Right cardiac atrium (tissue), 5 donors: ENCODE results near the gene MBOAT1. TPM values are rescaled to one million over a fixed set of nuclear protein-coding genes. Genes with fewer than 3 reads are reported as not detected.

ENCODE experiments used
- ATAC-seq, 2 donors: fragments of 200-7000 bp; cut with Tn5 transposase; one replicate each; pipeline versions ENCODE4 v1.8.0 to v1.9.1; 2020; ENCODE audit warnings: moderate library complexity in 2 of 2, mild to moderate bottlenecking in 1 of 2
- DNase-seq, 3 donors: peaks; one replicate each; pipeline ENCODE4 v3.0.0-alpha.2; 2020
- H3K27ac ChIP-seq: one replicate; pipeline ENCODE4 v1.5.1; 2013; ENCODE audit warnings: mild to moderate bottlenecking, low read length, control low read depth, moderate library complexity
- H3K27me3 ChIP-seq: one replicate; pipeline ENCODE4 v1.6.1; 2013; ENCODE audit not compliant: control insufficient read depth, insufficient read depth
- H3K4me1 ChIP-seq: one replicate; pipeline ENCODE4 v1.6.1; 2013; ENCODE audit warnings: low read length; ENCODE audit not compliant: control insufficient read depth, insufficient read depth
- H3K4me3 ChIP-seq: one replicate; pipeline ENCODE4 v1.5.1; 2013; ENCODE audit warnings: low read length, control low read depth
- H3K9me3 ChIP-seq: one replicate; pipeline ENCODE4 v1.6.1; 2013; ENCODE audit warnings: low read length; ENCODE audit not compliant: control insufficient read depth
- WGBS: extraction: QIAGEN DNeasy Blood & Tissue Kit; methylation state at CpG from one replicate; pipeline ENCODE4 v1.1.7; 2013; 5-methylcytosine and 5-hydroxymethylcytosine counted together
- intact Hi-C, 4 donors: fragments of 100-400 bp; cut with DNase I; formaldehyde crosslinking; loops; one replicate each; pipeline versions ENCODE4 v1.11.0 to v1.14.0; 2022 to 2023
- polyA plus RNA-seq: library from polyadenylated mRNA; stranded (reverse); fragments of 200-250 nt; gene quantifications from one replicate; pipeline ENCODE4 v1.2.3, GENCODE V29; 2013
- total RNA-seq, 4 donors: library from RNA; stranded (reverse); fragmentation: NEBNext Ultra II Directional; extraction: Animal tissue kit (Norgen Biotek cat#: 25700); gene quantifications; one replicate each; pipeline ENCODE4 v1.2.1, GENCODE V29; 2021
- donor health status: healthy with polysubstance abuse.
- donor health status: DM: no; HTN: yes; CAD: no.
- donor health status: DM: no; HTN: no; CAD: no.
- donor health status: DM: no; HTN: yes; CAD: no; lungs with severe emphysema.
- donor health status: DM: yes; HTN: yes; CAD: no.

MBOAT1 gene
- total and polyA plus RNA-seq, 5 donors = 3.0 to 9.2 (median 6.6) TPM

GRCh38 chr6:20115246-20115980, 96.9 kb downstream of the MBOAT1 start:
- WGBS = 51% methylated on average over 9 of the region's 9 CpGs

GRCh38 chr6:20113649-20114224, 98.5 kb downstream of the MBOAT1 start:
- ATAC-seq (no peak), DNase-seq (no peak)
- H3K4me1 ChIP-seq = no peaks in the 10 kb centered on the region
- H3K4me3 ChIP-seq = no peak overlapping the region
- intact Hi-C loops = no loop called here
- WGBS = 92% methylated on average over 2 of the region's 2 CpGs
- no peaks in the 10 kb centered on the region for H3K27me3 ChIP-seq
- no peaks in the 10 kb centered on the region for H3K9me3 ChIP-seq
- H3K27ac ChIP-seq = no peak overlapping the region

More at GRCh38 chr6:20115246-20115980, 96.9 kb downstream of the MBOAT1 start:
- no peak for DNase-seq
- Histone ChIP-seq H3K27me3 (no peaks in the 10 kb centered on the region), H3K27ac (no peak overlapping the region), H3K4me1 (peaks cover 1% of the 10 kb centered on the region), H3K4me3 (no peak overlapping the region), H3K9me3 (no peaks in the 10 kb centered on the region)
- no peak for ATAC-seq
- intact Hi-C loops = no loop called here

GRCh38 chr6:20112841-20113240, 99.4 kb downstream of the MBOAT1 start:
- Histone ChIP-seq H3K27ac (no peak overlapping the region), H3K9me3 (no peaks in the 10 kb centered on the region), H3K4me1 (peaks cover under 1% of the 10 kb centered on the region), H3K27me3 (no peaks in the 10 kb centered on the region), H3K4me3 (no peak overlapping the region)
- DNase-seq (no peak), ATAC-seq (no peak)
- 87% methylated on average over 5 of the region's 5 CpGs for WGBS
- intact Hi-C loops = no loop called here

GRCh38 chr6:20112241-20112640, 100.0 kb downstream of the MBOAT1 start:
- no peak for ATAC-seq
- 85% methylated on average over 5 of the region's 5 CpGs for WGBS
- H3K9me3 ChIP-seq = no peaks in the 10 kb centered on the region
- no peak for DNase-seq
- no peak overlapping the region for H3K27ac ChIP-seq
- H3K4me1 ChIP-seq = peaks cover 1% of the 10 kb centered on the region
- no peaks in the 10 kb centered on the region for H3K27me3 ChIP-seq
- H3K4me3 ChIP-seq = no peak overlapping the region
- intact Hi-C loops = no loop called here

- DNase-seq (no peak), ATAC-seq (no peak)
Observed at GRCh38 chr6:20110478-20110877, 101.8 kb downstream of the MBOAT1 start.

GRCh38 chr6:20109526-20109925, 102.7 kb downstream of the MBOAT1 start:
- 87% methylated on average over 6 of the region's 6 CpGs for WGBS
- Histone ChIP-seq H3K4me3 (no peak overlapping the region), H3K27me3 (no peaks in the 10 kb centered on the region), H3K4me1 (peaks cover 1% of the 10 kb centered on the region), H3K9me3 (no peaks in the 10 kb centered on the region), H3K27ac (no peak overlapping the region)
- DNase-seq (no peak), ATAC-seq (no peak)
- intact Hi-C loops = no loop called here

More at GRCh38 chr6:20110478-20110877, 101.8 kb downstream of the MBOAT1 start:
- Histone ChIP-seq H3K27me3 (no peaks in the 10 kb centered on the region), H3K27ac (no peak overlapping the region), H3K9me3 (no peaks in the 10 kb centered on the region), H3K4me1 (peaks cover 1% of the 10 kb centered on the region), H3K4me3 (no peak overlapping the region)
- intact Hi-C loops = no loop called here

GRCh38 chr6:20105838-20106237, 106.4 kb downstream of the MBOAT1 start:
- intact Hi-C loops = no loop called here
- Histone ChIP-seq H3K27me3 (no peaks in the 10 kb centered on the region), H3K4me3 (no peak overlapping the region), H3K27ac (no peak overlapping the region), H3K4me1 (peaks cover 1% of the 10 kb centered on the region), H3K9me3 (no peaks in the 10 kb centered on the region)
- 95% methylated on average over 4 of the region's 4 CpGs for WGBS
- DNase-seq (no peak), ATAC-seq (no peak)

- Histone ChIP-seq H3K27ac (no peak overlapping the region), H3K9me3 (no peaks in the 10 kb centered on the region), H3K4me3 (no peak overlapping the region), H3K27me3 (no peaks in the 10 kb centered on the region), H3K4me1 (peaks cover 1% of the 10 kb centered on the region)
- intact Hi-C loops = no loop called here
- 88% methylated on average over 2 of the region's 2 CpGs for WGBS
- ATAC-seq (no peak), DNase-seq (no peak)
Observed at GRCh38 chr6:20104696-20105095, 107.6 kb downstream of the MBOAT1 start.

- no peaks in the 10 kb centered on the region for H3K9me3 ChIP-seq
- 80% methylated on average over 8 of the region's 8 CpGs for WGBS
- H3K27ac ChIP-seq = no peak overlapping the region
- H3K4me3 ChIP-seq = no peak overlapping the region
- no peak for DNase-seq
- no peaks in the 10 kb centered on the region for H3K27me3 ChIP-seq
- no peaks in the 10 kb centered on the region for H3K4me1 ChIP-seq
- no peak for ATAC-seq
- intact Hi-C loops = no loop called here
Observed at GRCh38 chr6:20102397-20103073, 109.7 kb downstream of the MBOAT1 start.

GRCh38 chr6:20099156-20099555, 113.1 kb downstream of the MBOAT1 start:
- ATAC-seq = no peak
- intact Hi-C loops = loop anchor here in 1 of 4 donors (10.0 kb wide), 1 partner anchor 436 kb away; the partner anchor contains the start of gene CDKAL1
- no peaks in the 10 kb centered on the region for H3K27me3 ChIP-seq
- WGBS = 87% methylated on average over 5 of the region's 5 CpGs
- no peak overlapping the region for H3K27ac ChIP-seq
- no peaks in the 10 kb centered on the region for H3K4me1 ChIP-seq
- DNase-seq = no peak
- H3K4me3 ChIP-seq = no peak overlapping the region
- H3K9me3 ChIP-seq = no peaks in the 10 kb centered on the region

- H3K9me3 ChIP-seq = no peaks in the 10 kb centered on the region
- no peaks in the 10 kb centered on the region for H3K4me1 ChIP-seq
- no peak overlapping the region for H3K27ac ChIP-seq
- DNase-seq (no peak), ATAC-seq (no peak)
- H3K4me3 ChIP-seq = no peak overlapping the region
- 59% methylated on average over 6 of the region's 6 CpGs for WGBS
- H3K27me3 ChIP-seq = no peaks in the 10 kb centered on the region
- intact Hi-C loops = loop anchor here in 1 of 4 donors (10.0 kb wide), 1 partner anchor 436 kb away; the partner anchor contains the start of gene CDKAL1
Observed at GRCh38 chr6:20098267-20098876, 113.9 kb downstream of the MBOAT1 start.
